Sigmoid colon (tissue), 7 donors: Measurements from ENCODE around the gene UTP14C. TPM values are rescaled to one million over a fixed set of nuclear protein-coding genes. Genes with fewer than 3 reads are reported as not detected.

Experiments used
- DNase-seq: peaks from one replicate; pipeline ENCODE4 v3.0.0-alpha.2; 2019
- H3K27ac ChIP-seq, 4 donors: fragments of 200-600 bp; sonication (generic); one replicate each; pipeline ENCODE4 v1.5.1; 2016 to 2019; ENCODE audit warnings: mild to moderate bottlenecking in 1 of 4
- H3K27me3 ChIP-seq, 3 donors: fragments of 200-600 bp; sonication (generic); one replicate each; pipeline ENCODE4 v1.5.1; 2019; ENCODE audit warnings: mild to moderate bottlenecking in 1 of 3
- H3K36me3 ChIP-seq, 4 donors: fragments of 200-600 bp; sonication (generic); one replicate each; pipeline ENCODE4 v1.5.1; 2016 to 2019
- H3K4me1 ChIP-seq, 4 donors: fragments of 200-600 bp; sonication (generic); one replicate each; pipeline ENCODE4 v1.5.1; 2017 to 2019
- H3K4me3 ChIP-seq, 4 donors: fragments of 200-600 bp; sonication (generic); one replicate each; pipeline ENCODE4 v1.5.1; 2017 to 2019; ENCODE audit warnings: mild to moderate bottlenecking in 2 of 4, moderate library complexity in 1 of 4
- H3K9me3 ChIP-seq, 4 donors: fragments of 200-600 bp in 3 of 4; sonication (generic) in 3 of 4; one replicate each; pipeline versions ENCODE4 v1.5.1 to v1.6.1; 2013 to 2019
- CTCF ChIP-seq, 4 experiments: fragments of 450-650 bp in 3 of 4; fragments of 200-600 bp in 1 of 4; IDR thresholded peaks; one replicate each; pipeline ENCODE4 v1.5.1; 2016 to 2019; ENCODE audit warnings: antibody characterized with exemption in 4 of 4, mild to moderate bottlenecking in 3 of 4, moderate library complexity in 2 of 4
- EP300 ChIP-seq, 4 donors: sonication (generic); formaldehyde crosslinking; IDR thresholded peaks; one replicate each; pipeline ENCODE4 v1.6.1; 2017; ENCODE audit warnings: antibody characterized with exemption in 4 of 4
- POLR2A ChIP-seq, 2 donors: fragments of 450-650 bp; IDR thresholded peaks; one replicate each; pipeline ENCODE4 v1.6.1; 2016; ENCODE audit warnings: antibody characterized with exemption in 2 of 2, mild to moderate bottlenecking in 2 of 2, moderate library complexity in 2 of 2
- POLR2AphosphoS5 ChIP-seq, 4 donors: sonication (generic); formaldehyde crosslinking; IDR thresholded peaks; one replicate each; pipeline ENCODE4 v1.6.1; 2017; ENCODE audit warnings: antibody characterized with exemption in 4 of 4
- WGBS, 2 donors: extraction: QIAGEN DNeasy Blood & Tissue Kit; methylation state at CpG; one replicate each; pipeline ENCODE4 v1.1.7; 2013; 5-methylcytosine and 5-hydroxymethylcytosine counted together
- intact Hi-C: fragments of 100-400 bp; cut with DNase I; formaldehyde crosslinking; loops from one replicate; pipeline ENCODE4 v1.15.1; 2023
- polyA plus RNA-seq, 3 donors: library from polyadenylated mRNA; stranded (reverse); fragments of 200-250 nt; gene quantifications; one replicate each; pipeline ENCODE4 v1.2.3, GENCODE V29; 2013
- total RNA-seq, 4 donors: library from RNA; depleted of rRNA; stranded (reverse); fragments of >200 nt; gene quantifications; one replicate each; pipeline ENCODE4 v1.1.0, GENCODE V29; 2016
- donor health status: healthy with polysubstance abuse.
- donor health status: Bipolar disorder and iron deficiency.
- donor health status: healthy.

UTP14C gene
- total and polyA plus RNA-seq, 7 donors: 1.8 to 18.2 (median 15.0) TPM

DNA sequence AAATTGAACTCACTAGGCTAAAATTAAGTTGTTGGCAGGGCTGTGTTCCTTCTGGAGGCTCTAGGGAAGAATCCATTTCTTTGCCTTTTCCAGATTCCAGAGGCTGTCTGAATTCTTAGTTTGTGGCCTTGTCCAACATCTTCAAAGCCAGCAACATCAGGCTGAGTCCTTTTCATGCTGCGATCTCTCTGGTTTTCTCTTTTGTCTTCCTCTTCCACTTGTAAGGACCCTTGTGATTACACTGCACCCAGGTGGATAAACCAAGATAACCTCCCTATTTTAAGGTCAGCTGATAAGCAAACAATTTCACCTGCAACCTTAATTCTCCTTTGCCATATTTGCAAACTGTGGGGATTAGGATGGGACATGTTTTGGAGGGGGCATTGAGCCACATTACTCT lies 11.5 kb downstream of the UTP14C start:
- Histone ChIP-seq H3K27ac (no peak overlapping the region), H3K4me3 (no peak overlapping the region), H3K36me3 (no peaks in the 10 kb centered on the region), H3K27me3 (no peaks in the 10 kb centered on the region), H3K4me1 (no peaks in the 10 kb centered on the region), H3K9me3 (no peaks in the 10 kb centered on the region)
- intact Hi-C loops: no loop called here
- DNase-seq: no peak
- 88 to 93% methylated on average over 1 of the region's 1 CpG for whole genome bisulfite sequencing, 2 donors
- TF ChIP-seq POLR2AphosphoS5 (IDR thresholded peaks at IDR 0.05) (no peak), POLR2A (IDR thresholded peaks at IDR 0.05) (no peak), CTCF (IDR thresholded peaks at IDR 0.05) (no peak), EP300 (IDR thresholded peaks at IDR 0.05) (no peak)

GRCh38 chr13:52043675-52044074 lies 19.2 kb downstream of the UTP14C start:
- intact Hi-C loops: no loop called here
- Histone ChIP-seq H3K27ac (no peak overlapping the region), H3K9me3 (no peaks in the 10 kb centered on the region), H3K4me1 (no peaks in the 10 kb centered on the region), H3K36me3 (no peaks in the 10 kb centered on the region), H3K4me3 (no peak overlapping the region), H3K27me3 (no peaks in the 10 kb centered on the region)
- 95 to 98% methylated on average over 3 of the region's 3 CpGs for WGBS, 2 donors
- no peak for DNase-seq
- TF ChIP-seq POLR2A (IDR thresholded peaks at IDR 0.05) (no peak), POLR2AphosphoS5 (IDR thresholded peaks at IDR 0.05) (no peak), EP300 (IDR thresholded peaks at IDR 0.05) (no peak), CTCF (IDR thresholded peaks at IDR 0.05) (no peak)

GRCh38 chr13:52047463-52047862 lies 23.0 kb downstream of the UTP14C start:
- no peak overlapping the region for H3K27ac ChIP-seq
- 94 to 95% methylated on average over 3 of the region's 3 CpGs for WGBS, 2 donors
- no peaks in the 10 kb centered on the region for H3K36me3 ChIP-seq
- no peak overlapping the region for H3K4me3 ChIP-seq
- H3K27me3 ChIP-seq: no peaks in the 10 kb centered on the region
- no peak for DNase-seq
- intact Hi-C loops: no loop called here
- no peaks in the 10 kb centered on the region for H3K9me3 ChIP-seq
- no peaks in the 10 kb centered on the region for H3K4me1 ChIP-seq
- TF ChIP-seq EP300 (IDR thresholded peaks at IDR 0.05) (no peak), POLR2AphosphoS5 (IDR thresholded peaks at IDR 0.05) (no peak), POLR2A (IDR thresholded peaks at IDR 0.05) (no peak), CTCF (IDR thresholded peaks at IDR 0.05) (no peak)

DNA sequence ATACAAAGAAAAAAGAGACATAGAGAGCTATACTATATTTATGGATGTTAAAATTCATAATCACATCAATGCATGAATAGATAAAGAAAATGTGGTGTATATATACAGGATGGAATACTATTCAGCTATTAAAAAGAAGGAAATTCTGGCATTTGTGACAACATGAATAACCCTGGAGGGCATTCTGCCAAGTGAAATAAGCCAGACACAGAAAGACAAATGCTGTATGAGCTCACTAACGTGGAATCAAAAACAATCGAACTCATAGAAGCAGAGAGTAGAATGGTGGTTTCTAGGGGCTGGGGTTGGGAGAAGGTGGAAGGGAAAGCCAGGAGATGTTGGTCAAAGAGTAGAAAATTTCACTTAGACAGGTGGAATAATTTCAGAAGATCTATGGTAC lies 24.0 kb downstream of the UTP14C start:
- no peak overlapping the region for H3K4me3 ChIP-seq
- H3K27ac ChIP-seq: no peak overlapping the region
- no peaks in the 10 kb centered on the region for H3K27me3 ChIP-seq
- TF ChIP-seq POLR2AphosphoS5 (IDR thresholded peaks at IDR 0.05) (no peak), EP300 (IDR thresholded peaks at IDR 0.05) (no peak), POLR2A (IDR thresholded peaks at IDR 0.05) (no peak), CTCF (IDR thresholded peaks at IDR 0.05) (no peak)
- DNase-seq: no peak
- no peaks in the 10 kb centered on the region for H3K9me3 ChIP-seq
- no peaks in the 10 kb centered on the region for H3K4me1 ChIP-seq
- 84 to 88% methylated on average over 2 of the region's 2 CpGs for WGBS, 2 donors
- intact Hi-C loops: no loop called here
- H3K36me3 ChIP-seq: no peaks in the 10 kb centered on the region

GRCh38 chr13:52051400-52051799 lies 26.9 kb downstream of the UTP14C start:
- Histone ChIP-seq H3K4me1 (no peaks in the 10 kb centered on the region), H3K27me3 (no peaks in the 10 kb centered on the region), H3K27ac (no peak overlapping the region), H3K36me3 (no peaks in the 10 kb centered on the region), H3K9me3 (no peaks in the 10 kb centered on the region), H3K4me3 (no peak overlapping the region)
- intact Hi-C loops: no loop called here
- TF ChIP-seq CTCF (IDR thresholded peaks at IDR 0.05) (no peak), POLR2AphosphoS5 (IDR thresholded peaks at IDR 0.05) (no peak), POLR2A (IDR thresholded peaks at IDR 0.05) (no peak), EP300 (IDR thresholded peaks at IDR 0.05) (no peak)
- WGBS, 2 donors: 88% methylated on average over 7 of the region's 7 CpGs
- DNase-seq: no peak
